GM12873 (cell line): Measurements from ENCODE around the gene IFT57.
A peak's percentile ranks its signal among the peaks of the same experiment; 100 is the strongest.

Experiments
- CTCF ChIP-seq: IDR thresholded peaks from 2 replicates; pipeline ENCODE4 v1.5.1; 2012; ENCODE audit warnings: low read depth, mild to moderate bottlenecking, moderate library complexity, low read length, control low read depth; ENCODE audit not compliant: insufficient read depth; ENCODE audit errors: missing control alignments

The IFT57 gene

GRCh38 chr3:108159105-108159504, 63.1 kb downstream of the IFT57 start:
- TF ChIP-seq CTCF, result no peak

DNA sequence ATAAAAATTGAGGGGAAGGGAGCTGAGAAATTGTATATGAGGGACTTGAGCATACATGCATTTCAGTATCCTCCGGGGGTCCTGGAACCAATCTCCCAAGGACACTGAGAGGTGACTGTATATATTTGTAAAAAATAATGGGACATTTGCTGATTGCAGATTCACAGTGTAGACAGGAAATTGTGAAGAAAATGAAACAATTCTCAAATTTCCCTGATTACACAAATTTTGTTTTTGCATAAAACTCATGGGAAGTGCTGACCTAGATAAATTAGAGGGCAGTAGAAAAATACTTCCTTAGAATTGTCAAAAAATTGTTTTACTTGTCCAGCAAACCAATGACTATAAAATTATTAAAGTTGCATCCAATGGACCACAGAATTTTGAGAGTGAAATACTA, 64.0 kb downstream of the IFT57 start:
- TF ChIP-seq CTCF, result no peak

- TF ChIP-seq CTCF, result no peak
These were observed 65.0 kb downstream of the IFT57 start for GRCh38 chr3:108157273-108157672.

DNA sequence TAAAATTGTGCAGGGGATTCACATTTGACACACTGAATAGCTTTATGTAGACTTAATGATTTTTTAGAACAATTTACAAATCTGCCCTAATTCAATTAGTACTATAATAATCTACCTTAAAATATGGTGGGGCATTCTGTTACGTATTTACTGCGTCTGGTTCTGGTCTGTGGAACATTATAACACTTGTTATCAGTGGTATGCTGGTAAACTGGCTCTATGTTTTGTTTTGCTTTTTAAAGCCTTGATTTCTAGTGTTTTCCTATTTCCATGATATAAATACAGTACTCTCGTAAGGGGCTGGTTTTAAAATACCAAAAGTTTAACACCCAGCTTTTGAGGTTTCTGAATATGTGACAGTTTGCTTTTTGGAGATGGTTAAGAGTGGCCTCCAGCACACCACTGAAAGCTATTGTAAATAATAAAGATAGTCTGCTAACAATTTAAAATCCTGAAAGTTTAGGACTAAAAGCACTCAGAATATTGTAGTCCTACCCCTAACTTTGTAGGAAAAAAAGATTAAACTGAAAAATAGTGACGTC, 65.8 kb downstream of the IFT57 start:
- TF ChIP-seq CTCF, result no peak

- TF ChIP-seq CTCF, result peak; percentile 57
These were observed 68.7 kb downstream of the IFT57 start for GRCh38 chr3:108153451-108153981.

GRCh38 chr3:108152274-108152673, 70.0 kb downstream of the IFT57 start:
- TF ChIP-seq CTCF, result no peak

DNA sequence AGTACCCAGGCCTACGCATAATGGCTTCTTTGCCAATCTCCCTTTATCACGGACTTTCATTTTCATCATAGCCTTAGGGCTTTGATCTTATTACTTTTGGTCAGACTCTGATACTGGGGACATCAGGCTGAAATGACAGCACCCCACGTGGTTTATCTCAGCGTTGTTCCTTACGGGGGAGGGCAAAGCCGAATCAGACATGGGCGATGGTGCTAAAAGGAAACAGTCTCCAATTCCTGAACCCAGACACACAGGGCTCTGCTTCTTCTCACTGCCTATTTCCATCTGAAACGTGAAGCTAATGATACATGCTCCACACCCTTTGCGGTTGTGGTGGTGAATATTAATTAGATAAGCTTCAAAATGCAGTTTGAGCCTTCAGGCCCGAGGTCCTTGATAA, 72.0 kb downstream of the IFT57 start:
- TF ChIP-seq CTCF, result no peak

DNA sequence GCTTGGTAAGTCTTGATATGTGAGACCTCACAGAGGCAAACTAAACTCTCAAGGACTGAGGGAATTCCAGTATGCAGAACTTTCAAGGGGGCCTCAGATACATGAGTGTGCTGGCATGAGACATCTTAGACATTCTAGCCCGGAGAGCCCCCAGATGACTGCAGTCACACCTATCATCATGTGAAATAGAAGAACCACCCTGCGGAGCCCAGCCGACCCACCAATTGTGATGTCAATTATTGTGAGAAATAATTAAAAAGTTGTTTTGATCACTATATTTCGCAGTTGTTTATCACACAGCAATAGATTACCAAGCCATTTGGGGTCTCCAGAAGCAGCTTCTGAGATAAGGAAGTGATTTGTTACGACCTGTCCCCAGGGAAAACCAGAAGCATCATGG, 76.1 kb downstream of the IFT57 start:
- TF ChIP-seq CTCF, result no peak
